ENCODE results near the gene METTL15.

Gene METTL15

GRCh38 chr11:28106353-28107043, 1.7 kb upstream of the METTL15 start:
- Histone ChIP-seq H3K27ac (ENCODE audit: low read depth, low read length) (peak overlapping the region; percentile 83), H3F3A (ENCODE audit: insufficient read depth) (peaks cover 9% of the 10 kb centered on the region), H2AFZ (ENCODE audit: low read depth, low read length, severe bottlenecking) (peak overlapping the region; percentile 23), H4K20me1 (ENCODE audit: low read depth, low read length) (peaks cover 7% of the 10 kb centered on the region; the same call in 1 of the 2 replicates), H3K79me2 (ENCODE audit: insufficient read depth, low read length) (peaks cover 93% of the 10 kb centered on the region), H3K9me2 (replicated peaks; ENCODE audit: insufficient read depth, low read length) (no peaks in the 10 kb centered on the region), H3K9ac (ENCODE audit: low read length) (peak overlapping the region; percentile 73), H3K36me3 (ENCODE audit: low read length) (peaks cover 5% of the 10 kb centered on the region; the same call in 1 of the 2 replicates), H3K27me3 (ENCODE audit: low read length) (no peaks in the 10 kb centered on the region), H3K4me3 (ENCODE audit: insufficient read depth, low read length, poor library complexity, severe bottlenecking) (peak overlapping the region; percentile 84), H3K9me3 (ENCODE audit: insufficient read depth, low read length) (no peaks in the 10 kb centered on the region), H3K4me2 (ENCODE audit: low read depth, low read length, poor library complexity, severe bottlenecking) (peak overlapping the region; percentile 96)
- TF ChIP-seq EZH2phosphoT487 (conservative IDR thresholded peaks at IDR 0.05; ENCODE audit: low read length): no peak
- no peak for TF ChIP-seq CTCF (IDR thresholded peaks at IDR 0.05; ENCODE audit: insufficient read depth, low read length, poor library complexity, severe bottlenecking)

- Histone ChIP-seq H3K9me2 (replicated peaks; ENCODE audit: insufficient read depth, low read length) (no peaks in the 10 kb centered on the region), H3K4me2 (ENCODE audit: low read depth, low read length, poor library complexity, severe bottlenecking) (peak overlapping the region; percentile 96), H4K20me1 (ENCODE audit: low read depth, low read length) (peaks cover 7% of the 10 kb centered on the region; the same call in 1 of the 2 replicates), H2AFZ (ENCODE audit: low read depth, low read length, severe bottlenecking) (peak overlapping the region; percentile 13), H3K4me3 (ENCODE audit: insufficient read depth, low read length, poor library complexity, severe bottlenecking) (peak overlapping the region; percentile 84), H3K27me3 (ENCODE audit: low read length) (no peaks in the 10 kb centered on the region), H3K27ac (ENCODE audit: low read depth, low read length) (peak overlapping the region; percentile 83), H3K79me2 (ENCODE audit: insufficient read depth, low read length) (peaks cover 93% of the 10 kb centered on the region), H3K9me3 (ENCODE audit: insufficient read depth, low read length) (no peaks in the 10 kb centered on the region), H3F3A (ENCODE audit: insufficient read depth) (peaks cover 9% of the 10 kb centered on the region), H3K9ac (ENCODE audit: low read length) (peak overlapping the region; percentile 73), H3K36me3 (ENCODE audit: low read length) (peaks cover 7% of the 10 kb centered on the region; the same call in 1 of the 2 replicates)
- TF ChIP-seq EZH2phosphoT487 (conservative IDR thresholded peaks at IDR 0.05; ENCODE audit: low read length) (no peak), CTCF (IDR thresholded peaks at IDR 0.05; ENCODE audit: insufficient read depth, low read length, poor library complexity, severe bottlenecking) (no peak)
Measured at GRCh38 chr11:28107191-28107749, 918 bp upstream of the METTL15 start.

GRCh38 chr11:28108958-28109357, 770 bp downstream of the METTL15 start:
- TF ChIP-seq CTCF (IDR thresholded peaks at IDR 0.05; ENCODE audit: insufficient read depth, low read length, poor library complexity, severe bottlenecking) (no peak), EZH2phosphoT487 (conservative IDR thresholded peaks at IDR 0.05; ENCODE audit: low read length) (no peak)
- H3K9me2 ChIP-seq (replicated peaks; ENCODE audit: insufficient read depth, low read length): no peaks in the 10 kb centered on the region
- H3K9ac ChIP-seq (ENCODE audit: low read length): peak overlapping the region; percentile 73
- H3K79me2 ChIP-seq (ENCODE audit: insufficient read depth, low read length): peaks cover 89% of the 10 kb centered on the region
- no peaks in the 10 kb centered on the region for H3K27me3 ChIP-seq (ENCODE audit: low read length)
- peak overlapping the region; percentile 95 for H3K4me3 ChIP-seq (ENCODE audit: insufficient read depth, low read length, poor library complexity, severe bottlenecking)
- H3K4me2 ChIP-seq (ENCODE audit: low read depth, low read length, poor library complexity, severe bottlenecking): peak overlapping the region; percentile 84
- H3K9me3 ChIP-seq (ENCODE audit: insufficient read depth, low read length): no peaks in the 10 kb centered on the region
- peak overlapping the region; percentile 83 for H2AFZ ChIP-seq (ENCODE audit: low read depth, low read length, severe bottlenecking)
- H4K20me1 ChIP-seq (ENCODE audit: low read depth, low read length): peaks cover 7% of the 10 kb centered on the region; the same call in 1 of the 2 replicates
- H3F3A ChIP-seq (ENCODE audit: insufficient read depth): peaks cover 9% of the 10 kb centered on the region
- H3K36me3 ChIP-seq (ENCODE audit: low read length): peaks cover 3% of the 10 kb centered on the region; the same call in 1 of the 2 replicates
- H3K27ac ChIP-seq (ENCODE audit: low read depth, low read length): peak overlapping the region; percentile 75
